ENCODE results near the gene SYT6. TPM values are rescaled to one million over a fixed set of nuclear protein-coding genes. Genes with fewer than 3 reads are reported as not detected.

Gene SYT6
- total RNA-seq, 4 donors from 2014 or later: 2.0 TPM; not detected in 3

DNA sequence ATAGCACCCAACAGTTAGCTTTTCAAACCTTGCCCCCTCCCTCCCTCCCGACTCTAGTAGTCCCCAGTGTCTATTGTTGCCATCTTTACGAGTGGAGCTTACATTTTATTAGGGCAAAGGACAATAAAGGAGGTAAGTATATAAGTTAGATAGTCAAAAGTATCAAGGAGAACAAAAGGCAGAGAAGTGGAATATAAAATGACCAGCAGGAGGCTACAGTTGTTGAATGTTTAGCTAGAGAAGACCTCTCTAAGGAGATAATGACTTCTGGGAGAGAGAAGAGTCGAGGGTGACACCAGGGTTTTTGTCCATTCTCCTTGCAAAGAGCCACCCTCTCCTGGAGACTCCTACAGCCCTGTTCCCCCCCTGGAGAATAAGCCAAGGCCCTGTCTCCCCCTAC, 48.7 kb downstream of the SYT6 start:
- 81% methylated on average over 3 of the region's 3 CpGs; no CpG with 5 or more reads in 1 of the 2 donors for WGBS, 2 donors (ENCODE audit: low coverage in 1 of 2)
- no peak for TF ChIP-seq POLR2AphosphoS5 (IDR thresholded peaks at IDR 0.05)
- TF ChIP-seq, protein P1, sequence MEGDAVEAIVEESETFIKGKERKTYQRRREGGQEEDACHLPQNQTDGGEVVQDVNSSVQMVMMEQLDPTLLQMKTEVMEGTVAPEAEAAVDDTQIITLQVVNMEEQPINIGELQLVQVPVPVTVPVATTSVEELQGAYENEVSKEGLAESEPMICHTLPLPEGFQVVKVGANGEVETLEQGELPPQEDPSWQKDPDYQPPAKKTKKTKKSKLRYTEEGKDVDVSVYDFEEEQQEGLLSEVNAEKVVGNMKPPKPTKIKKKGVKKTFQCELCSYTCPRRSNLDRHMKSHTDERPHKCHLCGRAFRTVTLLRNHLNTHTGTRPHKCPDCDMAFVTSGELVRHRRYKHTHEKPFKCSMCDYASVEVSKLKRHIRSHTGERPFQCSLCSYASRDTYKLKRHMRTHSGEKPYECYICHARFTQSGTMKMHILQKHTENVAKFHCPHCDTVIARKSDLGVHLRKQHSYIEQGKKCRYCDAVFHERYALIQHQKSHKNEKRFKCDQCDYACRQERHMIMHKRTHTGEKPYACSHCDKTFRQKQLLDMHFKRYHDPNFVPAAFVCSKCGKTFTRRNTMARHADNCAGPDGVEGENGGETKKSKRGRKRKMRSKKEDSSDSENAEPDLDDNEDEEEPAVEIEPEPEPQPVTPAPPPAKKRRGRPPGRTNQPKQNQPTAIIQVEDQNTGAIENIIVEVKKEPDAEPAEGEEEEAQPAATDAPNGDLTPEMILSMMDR (IDR thresholded peaks at IDR 0.05): no peak
- no peak for TF ChIP-seq EP300 (IDR thresholded peaks at IDR 0.05)
- no peak for TF ChIP-seq POLR2A (IDR thresholded peaks at IDR 0.05)
- no peaks in the 10 kb centered on the region for H3K36me3 ChIP-seq
- H3K9me3 ChIP-seq: no peaks in the 10 kb centered on the region
- H3K4me1 ChIP-seq: no peaks in the 10 kb centered on the region
- no peak for ATAC-seq
- H3K27ac ChIP-seq: no peak overlapping the region
- H3K4me3 ChIP-seq: no peak overlapping the region
- H3K27me3 ChIP-seq: no peaks in the 10 kb centered on the region

DNA sequence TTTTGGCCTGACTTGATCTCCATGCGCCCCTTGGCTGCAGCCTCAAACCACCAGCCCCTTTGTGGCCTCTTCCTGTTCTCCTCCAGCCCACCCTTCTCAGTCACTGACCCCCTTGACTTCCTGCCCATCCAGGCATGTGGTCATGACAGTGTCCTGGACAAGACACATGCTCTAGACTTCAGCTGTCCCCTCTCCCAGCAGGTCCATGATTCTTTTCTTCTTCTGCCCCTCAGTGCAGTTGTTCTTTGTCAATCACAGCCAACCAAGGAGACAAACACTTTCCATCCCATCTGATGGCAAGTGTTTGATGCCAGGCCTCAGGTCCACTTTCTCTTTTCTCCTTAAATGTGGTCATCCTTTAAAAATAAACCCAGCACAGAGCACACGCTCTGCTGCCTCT, 49.7 kb downstream of the SYT6 start:
- no peak for ATAC-seq
- 71 to 100% methylated on average over 2 of the region's 2 CpGs for WGBS, 2 donors (ENCODE audit: low coverage in 1 of 2)
- H3K9me3 ChIP-seq: no peaks in the 10 kb centered on the region
- no peak overlapping the region for H3K4me3 ChIP-seq
- TF ChIP-seq POLR2A (IDR thresholded peaks at IDR 0.05) (no peak), EP300 (IDR thresholded peaks at IDR 0.05) (no peak), POLR2AphosphoS5 (IDR thresholded peaks at IDR 0.05) (no peak)
- TF ChIP-seq, protein P1 (IDR thresholded peaks at IDR 0.05): no peak
- no peaks in the 10 kb centered on the region for H3K4me1 ChIP-seq
- H3K27ac ChIP-seq: no peak overlapping the region
- no peaks in the 10 kb centered on the region for H3K27me3 ChIP-seq
- H3K36me3 ChIP-seq: no peaks in the 10 kb centered on the region

DNA sequence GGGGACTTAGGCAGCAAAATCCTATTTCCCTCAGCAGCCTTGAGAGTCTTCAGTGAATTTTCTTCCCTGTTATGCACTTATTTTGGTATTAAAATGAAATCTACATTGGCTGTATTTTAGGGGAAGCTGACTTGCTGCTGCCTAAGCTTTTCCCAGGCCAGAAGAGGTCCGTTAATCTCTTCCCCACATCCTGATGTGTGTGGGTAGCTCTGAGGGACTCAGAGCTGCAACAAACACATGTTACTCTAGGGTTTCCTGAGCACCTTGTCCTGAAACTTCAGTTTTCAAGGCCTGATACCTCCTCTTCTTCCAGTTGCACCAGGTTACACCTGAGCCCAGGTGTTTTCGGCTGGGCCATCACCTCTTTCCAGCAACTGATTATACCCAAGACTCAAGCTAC, 51.5 kb downstream of the SYT6 start:
- H3K4me3 ChIP-seq: no peak overlapping the region
- 83 to 100% methylated on average over 1 to 2 of the region's 2 CpGs for WGBS, 2 donors (ENCODE audit: low coverage in 1 of 2)
- TF ChIP-seq EP300 (IDR thresholded peaks at IDR 0.05) (no peak), POLR2AphosphoS5 (IDR thresholded peaks at IDR 0.05) (no peak), POLR2A (IDR thresholded peaks at IDR 0.05) (no peak)
- TF ChIP-seq, protein P1 (IDR thresholded peaks at IDR 0.05): no peak
- no peak for ATAC-seq
- no peaks in the 10 kb centered on the region for H3K9me3 ChIP-seq
- H3K27ac ChIP-seq: no peak overlapping the region
- H3K36me3 ChIP-seq: no peaks in the 10 kb centered on the region
- H3K4me1 ChIP-seq: no peaks in the 10 kb centered on the region
- no peaks in the 10 kb centered on the region for H3K27me3 ChIP-seq

DNA sequence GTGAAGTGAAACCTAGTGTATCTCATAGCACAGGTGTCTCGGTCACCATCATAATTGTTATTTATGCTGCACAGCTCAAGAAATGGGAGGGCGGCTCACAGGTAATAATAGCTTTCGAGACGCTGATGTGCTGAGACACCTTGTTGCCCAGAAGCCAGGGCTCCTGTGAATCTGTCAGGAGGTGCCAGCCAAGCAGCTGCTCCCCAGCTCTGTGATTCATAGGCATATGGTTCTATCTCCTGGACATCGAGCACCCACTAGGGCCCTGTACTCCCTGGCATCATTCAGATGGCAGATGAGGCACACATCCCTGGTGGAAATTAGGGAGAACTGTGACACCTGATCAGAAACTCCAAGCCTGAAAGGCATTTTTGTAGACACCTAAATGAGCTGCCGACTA, 53.5 kb downstream of the SYT6 start:
- Histone ChIP-seq H3K27me3 (no peaks in the 10 kb centered on the region), H3K27ac (no peak overlapping the region), H3K9me3 (no peaks in the 10 kb centered on the region), H3K4me1 (no peaks in the 10 kb centered on the region), H3K36me3 (no peaks in the 10 kb centered on the region), H3K4me3 (no peak overlapping the region)
- ATAC-seq: no peak
- 93 to 100% methylated on average over 2 to 4 of the region's 6 CpGs for WGBS, 2 donors (ENCODE audit: low coverage in 1 of 2)
- TF ChIP-seq, protein P1 (IDR thresholded peaks at IDR 0.05): no peak
- TF ChIP-seq EP300 (IDR thresholded peaks at IDR 0.05): no peak
- no peak for TF ChIP-seq POLR2AphosphoS5 (IDR thresholded peaks at IDR 0.05)
- TF ChIP-seq POLR2A (IDR thresholded peaks at IDR 0.05): no peak

DNA sequence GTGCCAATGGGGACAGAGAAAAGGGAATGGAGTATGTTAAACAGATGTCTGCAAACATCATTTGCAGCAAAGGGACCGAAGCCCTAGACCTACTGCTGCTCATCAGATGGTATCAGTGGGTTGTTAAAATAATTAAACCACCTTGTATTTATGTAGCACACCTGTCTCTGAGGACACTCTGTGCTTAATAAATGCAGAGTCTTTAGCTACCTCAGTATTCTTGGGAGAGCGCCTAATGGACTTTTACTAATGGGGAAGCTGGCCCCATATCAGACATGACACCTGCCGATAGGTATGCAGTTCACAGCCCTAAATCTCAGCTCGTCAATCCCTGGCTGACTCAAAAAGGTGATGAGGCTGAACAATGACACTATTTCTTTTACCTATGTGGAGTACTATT, 54.4 kb downstream of the SYT6 start:
- Histone ChIP-seq H3K27ac (no peak overlapping the region), H3K9me3 (no peaks in the 10 kb centered on the region), H3K36me3 (no peaks in the 10 kb centered on the region), H3K27me3 (no peaks in the 10 kb centered on the region), H3K4me3 (no peak overlapping the region), H3K4me1 (peaks cover 0 to 3% (median 0%) of the 10 kb centered on the region in 3 donors)
- no peak for ATAC-seq
- WGBS, 2 donors (ENCODE audit: low coverage in 1 of 2): 90 to 100% methylated on average over 3 of the region's 4 CpGs
- TF ChIP-seq POLR2AphosphoS5 (IDR thresholded peaks at IDR 0.05): no peak
- no peak for TF ChIP-seq EP300 (IDR thresholded peaks at IDR 0.05)
- TF ChIP-seq, protein P1 (IDR thresholded peaks at IDR 0.05): no peak
- TF ChIP-seq POLR2A (IDR thresholded peaks at IDR 0.05): no peak

Measured in gastroesophageal sphincter (tissue), 4 donors.